Measurements from ENCODE around the gene ATRIP. TPM values are rescaled to one million over a fixed set of nuclear protein-coding genes. Genes with fewer than 3 reads are reported as not detected.

The ATRIP gene
- total and polyA plus RNA-seq, 2 of the 4 experiments (the other 2 are of a cell fraction), result 6.8 to 10.8 TPM

DNA sequence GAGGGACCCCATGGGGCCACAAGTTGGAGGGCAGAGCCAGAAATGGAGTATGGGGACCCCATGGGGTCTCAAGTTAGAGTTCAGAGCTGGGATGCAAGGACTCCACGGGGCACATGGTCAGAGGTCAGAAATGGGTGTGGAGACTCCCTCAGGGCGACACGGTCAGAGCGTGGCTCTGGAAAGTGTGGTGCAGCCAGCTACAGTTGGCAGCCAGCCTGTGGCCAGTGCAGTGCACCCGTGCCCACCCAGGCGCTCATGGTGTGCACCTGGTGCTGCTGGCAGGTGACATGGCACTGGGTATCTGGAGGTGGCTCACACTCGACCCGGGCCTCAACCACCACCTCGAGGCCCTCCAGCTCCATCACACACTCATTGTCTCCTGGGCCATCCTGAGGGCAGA is 27.9 kb upstream of the ATRIP start:
- H2AK9ac ChIP-seq (replicated peaks; ENCODE audit: low read depth, low read length, poor library complexity), result no peak overlapping the region
- H3K9me1 ChIP-seq (ENCODE audit: insufficient read depth, low read length), result no peaks in the 10 kb centered on the region
- TF ChIP-seq RCOR1 (IDR thresholded peaks at IDR 0.05; ENCODE audit: insufficient replicate concordance, low read length) (no peak), FOS (IDR thresholded peaks at IDR 0.05; ENCODE audit: low read depth, low read length) (no peak), SMC3 (IDR thresholded peaks at IDR 0.05; ENCODE audit: low read depth, low read length) (no peak), MXI1 (IDR thresholded peaks at IDR 0.05; ENCODE audit: borderline replicate concordance, low read depth, low read length) (no peak), CEBPB (IDR thresholded peaks at IDR 0.05; ENCODE audit: low read depth, low read length) (no peak), RAD21 (IDR thresholded peaks at IDR 0.05; ENCODE audit: low read length) (no peak), POLR2A (IDR thresholded peaks at IDR 0.05; ENCODE audit: low read depth, low read length) (no peak), RFX5 (IDR thresholded peaks at IDR 0.05; ENCODE audit: low read depth, low read length) (no peak)
- TF ChIP-seq, protein P1, sequence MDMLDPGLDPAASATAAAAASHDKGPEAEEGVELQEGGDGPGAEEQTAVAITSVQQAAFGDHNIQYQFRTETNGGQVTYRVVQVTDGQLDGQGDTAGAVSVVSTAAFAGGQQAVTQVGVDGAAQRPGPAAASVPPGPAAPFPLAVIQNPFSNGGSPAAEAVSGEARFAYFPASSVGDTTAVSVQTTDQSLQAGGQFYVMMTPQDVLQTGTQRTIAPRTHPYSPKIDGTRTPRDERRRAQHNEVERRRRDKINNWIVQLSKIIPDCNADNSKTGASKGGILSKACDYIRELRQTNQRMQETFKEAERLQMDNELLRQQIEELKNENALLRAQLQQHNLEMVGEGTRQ (IDR thresholded peaks at IDR 0.05; ENCODE audit: low read depth, low read length), result no peak
- TF ChIP-seq, protein P2, sequence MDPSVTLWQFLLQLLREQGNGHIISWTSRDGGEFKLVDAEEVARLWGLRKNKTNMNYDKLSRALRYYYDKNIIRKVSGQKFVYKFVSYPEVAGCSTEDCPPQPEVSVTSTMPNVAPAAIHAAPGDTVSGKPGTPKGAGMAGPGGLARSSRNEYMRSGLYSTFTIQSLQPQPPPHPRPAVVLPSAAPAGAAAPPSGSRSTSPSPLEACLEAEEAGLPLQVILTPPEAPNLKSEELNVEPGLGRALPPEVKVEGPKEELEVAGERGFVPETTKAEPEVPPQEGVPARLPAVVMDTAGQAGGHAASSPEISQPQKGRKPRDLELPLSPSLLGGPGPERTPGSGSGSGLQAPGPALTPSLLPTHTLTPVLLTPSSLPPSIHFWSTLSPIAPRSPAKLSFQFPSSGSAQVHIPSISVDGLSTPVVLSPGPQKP (IDR thresholded peaks at IDR 0.05; ENCODE audit: borderline replicate concordance, low read depth, low read length), result no peak
- intact Hi-C loops (cut with micrococcal nuclease), result no loop called here
- no TSS peak for BruUV-seq (replicated peaks)
- H3K79me1 ChIP-seq (ENCODE audit: low read depth in 1 of 2, low read length in 2 of 2), result peaks cover 4 to 19% of the 10 kb centered on the region in 2 experiments; a peak in 3 of 4 replicates
- no peaks in the 10 kb centered on the region for H3K4me1 ChIP-seq (ENCODE audit: control insufficient read depth, insufficient read depth, low read length)
- no peaks in the 10 kb centered on the region; the same call in 1 of the 2 replicates for H4K20me1 ChIP-seq (ENCODE audit: insufficient read depth, low read length)
- peaks cover 47% of the 10 kb centered on the region for H3K36me3 ChIP-seq (ENCODE audit: control insufficient read depth, insufficient read depth, low read length)
- no peak overlapping the region for H3K14ac ChIP-seq (replicated peaks; ENCODE audit: low read depth, low read length)
- POLR2A ChIA-PET (ENCODE audit: unreplicated experiment), result no interaction called here
- no peak overlapping the region for H4K8ac ChIP-seq (ENCODE audit: low read depth in 2 of 2, low read length in 2 of 2)
- H2BK20ac ChIP-seq (ENCODE audit: low read depth, low read length), result no peak overlapping the region
- CTCF ChIA-PET, result interaction anchor here (1.3 kb wide), 1 partner anchor 17 kb away, joined by 4 read pairs; no protein-coding TSS in a partner anchor
- H3K4me3 ChIP-seq (ENCODE audit: insufficient read depth, low read depth, low read length), result no peak overlapping the region
- WGBS, 2 experiments (ENCODE audit: extremely low coverage in 2 of 2, insufficient read length in 1 of 2), result 95% methylated on average over 7 of the region's 9 CpGs; no CpG with 5 or more reads in 1 of the 2 experiments
- H3K18ac ChIP-seq (ENCODE audit: low read depth, low read length), result no peak overlapping the region
- H3K27me3 ChIP-seq (ENCODE audit: control insufficient read depth, insufficient read depth, low read length), result no peaks in the 10 kb centered on the region
- no peak overlapping the region for H3K9ac ChIP-seq (ENCODE audit: low read depth, low read length)
- H3K56ac ChIP-seq (ENCODE audit: extremely low read depth, insufficient read depth, low read length), result no peak overlapping the region
- no peak for ATAC-seq (ENCODE audit: low read depth)
- no peak overlapping the region for H2BK15ac ChIP-seq (ENCODE audit: low read depth, low read length)
- H4K91ac ChIP-seq (ENCODE audit: insufficient read depth, low read depth, low read length), result no peak overlapping the region
- in situ Hi-C loops (cut with MboI; ENCODE audit: low sequenced_read_pairs), result no loop called here
- H2AFZ ChIP-seq (replicated peaks; ENCODE audit: low read length, poor library complexity), result no peak overlapping the region
- H4K5ac ChIP-seq (ENCODE audit: low read depth, low read length), result no peak overlapping the region
- no peaks in the 10 kb centered on the region for H3K9me3 ChIP-seq (ENCODE audit: control insufficient read depth, insufficient read depth, low read length)
- H2AK5ac ChIP-seq (ENCODE audit: low read depth, low read length), result no peak overlapping the region
- no peak overlapping the region for H2BK5ac ChIP-seq (ENCODE audit: low read depth, low read length, poor library complexity, severe bottlenecking)
- H3K4ac ChIP-seq (ENCODE audit: low read depth, low read length), result no peak overlapping the region
- dilution Hi-C loops (cut with HindIII; ENCODE audit: low sequenced_read_pairs, unreplicated experiment), result no loop called here
- no peak overlapping the region for H3K27ac ChIP-seq (ENCODE audit: insufficient read depth, low read length)
- no peak for DNase-seq
- no peak overlapping the region for H3K23ac ChIP-seq (ENCODE audit: low read depth, low read length)
- H2BK120ac ChIP-seq (ENCODE audit: low read depth, low read length), result no peak overlapping the region
- H3K4me2 ChIP-seq (ENCODE audit: low read depth, low read length), result no peak overlapping the region

Measured in IMR-90 (cell line).